B cell (primary cell): ENCODE data around the gene SMIM35. TPM values are rescaled to one million over a fixed set of nuclear protein-coding genes. Genes with fewer than 3 reads are reported as not detected.

Experiments
- ATAC-seq: fragments of 200-7000 bp; cut with Tn5 transposase; one replicate; pipeline ENCODE4 v1.10.0; 2021; ENCODE audit warnings: low read depth, mild to moderate bottlenecking, moderate number of reproducible peaks, moderate library complexity
- CTCF ChIA-PET: fragments of 350-600 bp; sonication (Branson Sonifier 250); formaldehyde crosslinking; loops from one replicate; lab custom pipeline; 2021; ENCODE audit warnings: antibody characterized with exemption, inconsistent platforms; lab: Charles Lee
- POLR2A ChIA-PET: fragments of 350-600 bp; sonication (Branson Sonifier 250); formaldehyde crosslinking; loops from one replicate; lab custom pipeline; 2021; ENCODE audit warnings: antibody characterized with exemption; lab: Charles Lee
- DNase-seq: peaks from one replicate; pipeline ENCODE4 v3.0.0; 2013
- H2AFZ ChIP-seq: 2 replicates; pipeline ENCODE4 v1.6.1; 2012; ENCODE audit warnings: mild to moderate bottlenecking, low read depth, low read length; ENCODE audit not compliant: insufficient read depth, poor library complexity, severe bottlenecking
- H3K27ac ChIP-seq, 2 donors: 1 replicate in 1 of 2; 2 replicates in 1 of 2; pipeline ENCODE4 v1.5.1; 2012 to 2013; ENCODE audit warnings: low read length in 2 of 2, mild to moderate bottlenecking in 2 of 2, moderate library complexity in 1 of 2
- H3K27me3 ChIP-seq, 4 experiments: fragments of 200-600 bp in 1 of 4; sonication (generic) in 1 of 4; replicated peaks in 1 of 4; 1 replicate in 2 of 4; 2 replicates in 2 of 4; pipeline versions ENCODE4 v1.6.1 to v1.7.0; 2013 to 2016; ENCODE audit warnings: low read length in 3 of 4, mild to moderate bottlenecking in 2 of 4, mixed read lengths in 1 of 4, moderate library complexity in 1 of 4; ENCODE audit not compliant: insufficient read depth in 4 of 4, control insufficient read depth in 3 of 4; ENCODE audit errors: control extremely low read depth in 1 of 4
- H3K36me3 ChIP-seq, 2 experiments: replicated peaks in 1 of 2; 1 replicate in 1 of 2; 2 replicates in 1 of 2; pipeline versions ENCODE4 v1.6.1 to v1.7.1; 2013; ENCODE audit warnings: low read length in 1 of 2; ENCODE audit not compliant: insufficient read depth in 2 of 2, control insufficient read depth in 1 of 2; ENCODE audit errors: control extremely low read depth in 1 of 2, extremely low read depth in 1 of 2
- H3K4me1 ChIP-seq, 2 donors: fragments of 200-600 bp in 1 of 2; sonication (generic) in 1 of 2; 1 replicate in 1 of 2; 2 replicates in 1 of 2; pipeline versions ENCODE4 v1.5.1 to v1.6.1; 2013 to 2017; ENCODE audit warnings: low read length in 2 of 2; ENCODE audit not compliant: control insufficient read depth in 2 of 2, insufficient read depth in 2 of 2
- H3K4me2 ChIP-seq: replicated peaks from 2 replicates; pipeline ENCODE3; 2012; ENCODE audit warnings: mild to moderate bottlenecking, low read depth, low read length; ENCODE audit not compliant: poor library complexity, severe bottlenecking
- H3K4me3 ChIP-seq, 5 experiments: fragments of 200-600 bp in 1 of 5; sonication (generic) in 1 of 5; 1 replicate in 3 of 5; 2 replicates in 2 of 5; pipeline versions ENCODE4 v1.5.1 to v1.7.0; 2011 to 2016; ENCODE audit warnings: low read length in 4 of 5, mild to moderate bottlenecking in 4 of 5, low read depth in 2 of 5, control low read depth in 1 of 5, moderate library complexity in 1 of 5; ENCODE audit not compliant: insufficient read depth in 1 of 5; ENCODE audit errors: control extremely low read depth in 1 of 5, extremely low read depth in 1 of 5
- H3K79me2 ChIP-seq: fragments of 200-600 bp; sonication (generic); one replicate; pipeline ENCODE4 v1.6.0; 2016; ENCODE audit warnings: low read length; ENCODE audit not compliant: control insufficient read depth, insufficient read depth
- H3K9ac ChIP-seq: fragments of 200-600 bp; sonication (generic); 2 replicates; pipeline ENCODE4 v1.6.1; 2017; ENCODE audit warnings: mild to moderate bottlenecking, low read length, moderate library complexity
- H3K9me3 ChIP-seq, 3 donors: one replicate each; pipeline versions ENCODE4 v1.6.1 to v1.7.1; 2013; ENCODE audit warnings: low read length in 2 of 3; ENCODE audit not compliant: control insufficient read depth in 2 of 3, insufficient read depth in 1 of 3; ENCODE audit errors: control extremely low read depth in 1 of 3
- H4K20me1 ChIP-seq: 2 replicates; pipeline ENCODE4 v1.6.0; 2012; ENCODE audit warnings: mild to moderate bottlenecking, low read length; ENCODE audit not compliant: insufficient read depth, control insufficient read depth, poor library complexity, severe bottlenecking
- H3K27ac Mint-ChIP-seq: one replicate; pipeline ENCODE4 v1.8.0; 2021; ENCODE audit warnings: mixed read lengths
- H3K27me3 Mint-ChIP-seq: one replicate; pipeline ENCODE4 v1.8.0; 2021; ENCODE audit warnings: mixed read lengths
- H3K4me1 Mint-ChIP-seq: one replicate; pipeline ENCODE4 v1.8.0; 2021; ENCODE audit warnings: mixed read lengths
- H3K4me3 Mint-ChIP-seq: one replicate; pipeline ENCODE4 v1.8.0; 2021; ENCODE audit warnings: mixed read lengths
- H3K9me3 Mint-ChIP-seq: one replicate; pipeline ENCODE4 v1.8.0; 2022; ENCODE audit warnings: mixed read lengths; ENCODE audit not compliant: insufficient read depth
- CTCF ChIP-seq: fragments of 200-600 bp; IDR thresholded peaks from one replicate; pipeline ENCODE4 v1.8.0; 2022; ENCODE audit warnings: antibody characterized with exemption, mild to moderate bottlenecking
- EZH2 ChIP-seq: IDR thresholded peaks from 2 replicates; pipeline ENCODE4 v1.6.1; 2012; ENCODE audit warnings: borderline replicate concordance, low read depth, mild to moderate bottlenecking, moderate library complexity, low read length; ENCODE audit not compliant: insufficient read depth, poor library complexity, severe bottlenecking
- WGBS: methylation state at CpG from one replicate; pipeline ENCODE4 v1.1.5; 2013; ENCODE audit warnings: missing lambda C conversion rate; ENCODE audit not compliant: insufficient coverage; 5-methylcytosine and 5-hydroxymethylcytosine counted together
- intact Hi-C: fragments of 100-400 bp; cut with micrococcal nuclease; formaldehyde crosslinking; loops from one replicate; pipeline ENCODE4 v1.10.0; 2022
- polyA plus RNA-seq: library from polyadenylated mRNA; depleted of rRNA; stranded (reverse); fragments of >200 nt; gene quantifications from 2 replicates; pipeline ENCODE4 v1.2.3, GENCODE V29; 2012
- total RNA-seq, 2 donors: library from RNA; stranded (reverse); fragments of 120-200 nt in 1 of 2; gene quantifications; 1 replicate in 1 of 2; 2 replicates in 1 of 2; pipeline versions ENCODE4 v1.2.3 to v1.2.4, GENCODE V29; 2013 to 2022

SMIM35 gene
- total and polyA plus RNA-seq, 2 donors (not counting 1 experiment from before 2014, with no cell fraction given): 1.3 to 4.5 TPM

DNA sequence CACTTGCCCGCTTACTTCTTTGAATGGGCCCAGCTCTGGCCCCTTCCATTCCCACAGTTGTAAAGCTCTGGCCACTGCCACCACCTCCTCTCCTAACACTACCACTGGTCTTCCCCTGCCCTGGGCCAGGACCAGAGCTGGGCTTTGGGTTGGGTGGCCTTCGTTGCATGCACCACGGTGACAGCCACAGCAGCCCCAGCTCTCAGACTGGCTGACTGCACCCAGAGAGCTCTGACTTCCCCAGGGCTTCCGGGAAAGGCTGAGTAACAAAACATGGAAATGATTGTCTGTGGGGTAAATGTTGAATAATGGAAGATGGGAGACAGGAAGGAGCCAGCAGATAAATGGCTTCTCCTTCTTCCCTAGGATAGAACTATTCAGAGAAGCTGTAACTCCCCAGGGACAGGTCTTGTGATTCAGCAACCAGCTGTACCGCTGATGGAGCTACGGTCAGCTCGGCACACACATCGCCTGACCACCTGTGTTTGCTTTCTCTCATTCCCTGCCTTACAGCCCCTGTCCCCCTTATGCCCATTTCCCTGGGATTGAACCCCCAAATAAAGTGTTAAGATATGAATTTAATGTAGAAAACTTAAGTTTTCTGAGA is 38.3 kb upstream of the SMIM35 start:
- Histone ChIP-seq H3K4me3 (no peak overlapping the region), H3K27me3 (peaks cover 0 to 7% (median 0%) of the 10 kb centered on the region in 4 experiments), H3K79me2 (no peaks in the 10 kb centered on the region), H3K4me2 (no peak overlapping the region), H3K9me3 (no peaks in the 10 kb centered on the region), H2AFZ (no peak overlapping the region), H3K4me1 (no peaks in the 10 kb centered on the region), H3K9ac (no peak overlapping the region), H3K36me3 (no peaks in the 10 kb centered on the region), H4K20me1 (no peaks in the 10 kb centered on the region), H3K27ac (no peak overlapping the region)
- Mint-ChIP-seq H3K4me3 (no peak overlapping the region), H3K27me3 (peaks cover 13% of the 10 kb centered on the region), H3K4me1 (no peaks in the 10 kb centered on the region), H3K9me3 (no peaks in the 10 kb centered on the region), H3K27ac (no peak overlapping the region)
- DNase-seq (no peak), ATAC-seq (no peak)
- ChIA-PET CTCF (interaction anchor here (1.8 kb wide), 1 partner anchor 46 kb away, joined by 7 read pairs; no protein-coding TSS in a partner anchor), POLR2A (interaction anchor here (0.7 kb wide), 1 partner anchor 276 kb away, joined by 5 read pairs; no protein-coding TSS in a partner anchor)
- intact Hi-C loops: no loop called here
- WGBS: 82% methylated on average over 5 of the region's 8 CpGs
- TF ChIP-seq CTCF (no peak), EZH2 (no peak)

GRCh38 chr11:118120793-118121192 is 34.0 kb upstream of the SMIM35 start:
- H2AFZ ChIP-seq: no peak overlapping the region
- ChIA-PET POLR2A (no interaction called here), CTCF (no interaction called here)
- no peak for TF ChIP-seq EZH2
- no peak for TF ChIP-seq CTCF
- H3K4me2 ChIP-seq: no peak overlapping the region
- no peak overlapping the region for H3K9ac ChIP-seq
- H4K20me1 ChIP-seq: no peaks in the 10 kb centered on the region
- Mint-ChIP-seq H3K4me3 (no peak overlapping the region), H3K27ac (no peak overlapping the region), H3K27me3 (peaks cover 6% of the 10 kb centered on the region), H3K9me3 (no peaks in the 10 kb centered on the region), H3K4me1 (peaks cover 9% of the 10 kb centered on the region)
- H3K4me3 ChIP-seq: no peak overlapping the region
- WGBS: no CpG with 5 or more reads among the region's 1 CpG
- peaks cover 0 to 3% (median 0%) of the 10 kb centered on the region in 4 experiments for H3K27me3 ChIP-seq
- intact Hi-C loops: no loop called here
- H3K9me3 ChIP-seq: no peaks in the 10 kb centered on the region
- no peak overlapping the region for H3K27ac ChIP-seq
- DNase-seq (no peak), ATAC-seq (no peak)
- no peaks in the 10 kb centered on the region for H3K79me2 ChIP-seq
- no peaks in the 10 kb centered on the region for H3K36me3 ChIP-seq
- peaks cover 6 to 12% of the 10 kb centered on the region in 2 donors for H3K4me1 ChIP-seq
